ENCODE results near the gene PBX4.
A peak's percentile ranks its signal among the peaks of the same experiment; 100 is the strongest.

PBX4 gene

GRCh38 chr19:19535311-19536191 lies 82.9 kb downstream of the PBX4 start:
- DNase-seq (ENCODE audit: low spot score) = no peak
- TF ChIP-seq, protein P1, sequence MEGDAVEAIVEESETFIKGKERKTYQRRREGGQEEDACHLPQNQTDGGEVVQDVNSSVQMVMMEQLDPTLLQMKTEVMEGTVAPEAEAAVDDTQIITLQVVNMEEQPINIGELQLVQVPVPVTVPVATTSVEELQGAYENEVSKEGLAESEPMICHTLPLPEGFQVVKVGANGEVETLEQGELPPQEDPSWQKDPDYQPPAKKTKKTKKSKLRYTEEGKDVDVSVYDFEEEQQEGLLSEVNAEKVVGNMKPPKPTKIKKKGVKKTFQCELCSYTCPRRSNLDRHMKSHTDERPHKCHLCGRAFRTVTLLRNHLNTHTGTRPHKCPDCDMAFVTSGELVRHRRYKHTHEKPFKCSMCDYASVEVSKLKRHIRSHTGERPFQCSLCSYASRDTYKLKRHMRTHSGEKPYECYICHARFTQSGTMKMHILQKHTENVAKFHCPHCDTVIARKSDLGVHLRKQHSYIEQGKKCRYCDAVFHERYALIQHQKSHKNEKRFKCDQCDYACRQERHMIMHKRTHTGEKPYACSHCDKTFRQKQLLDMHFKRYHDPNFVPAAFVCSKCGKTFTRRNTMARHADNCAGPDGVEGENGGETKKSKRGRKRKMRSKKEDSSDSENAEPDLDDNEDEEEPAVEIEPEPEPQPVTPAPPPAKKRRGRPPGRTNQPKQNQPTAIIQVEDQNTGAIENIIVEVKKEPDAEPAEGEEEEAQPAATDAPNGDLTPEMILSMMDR (IDR thresholded peaks at IDR 0.05; ENCODE audit: extremely low read depth, missing control alignments) = no peak

GRCh38 chr19:19534556-19535265 lies 83.8 kb downstream of the PBX4 start:
- TF ChIP-seq, protein P1 (IDR thresholded peaks at IDR 0.05; ENCODE audit: extremely low read depth, missing control alignments) = no peak
- no peak for DNase-seq (ENCODE audit: low spot score)

DNA sequence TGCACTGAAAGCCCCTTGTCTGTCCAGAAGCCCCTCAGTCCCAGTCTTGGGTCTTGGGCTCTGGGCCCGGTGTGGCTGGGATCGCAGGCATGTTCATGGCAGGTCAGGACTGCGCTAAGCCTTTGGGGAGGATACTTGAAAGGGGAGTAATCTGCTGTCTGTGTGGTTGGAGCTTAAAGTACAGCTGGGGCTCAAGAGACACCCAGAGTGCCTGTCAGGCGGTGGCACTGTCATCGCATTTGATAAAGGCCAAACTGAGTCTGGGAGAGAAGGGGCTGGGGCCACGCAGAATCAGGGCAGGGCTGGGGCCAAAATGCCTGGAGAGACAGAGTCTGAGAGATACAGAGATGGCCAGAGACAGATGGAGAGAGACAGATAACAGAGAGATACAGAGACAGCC lies 84.6 kb downstream of the PBX4 start:
- TF ChIP-seq, protein P1 (IDR thresholded peaks at IDR 0.05; ENCODE audit: extremely low read depth, missing control alignments) = no peak
- DNase-seq (ENCODE audit: low spot score) = no peak

DNA sequence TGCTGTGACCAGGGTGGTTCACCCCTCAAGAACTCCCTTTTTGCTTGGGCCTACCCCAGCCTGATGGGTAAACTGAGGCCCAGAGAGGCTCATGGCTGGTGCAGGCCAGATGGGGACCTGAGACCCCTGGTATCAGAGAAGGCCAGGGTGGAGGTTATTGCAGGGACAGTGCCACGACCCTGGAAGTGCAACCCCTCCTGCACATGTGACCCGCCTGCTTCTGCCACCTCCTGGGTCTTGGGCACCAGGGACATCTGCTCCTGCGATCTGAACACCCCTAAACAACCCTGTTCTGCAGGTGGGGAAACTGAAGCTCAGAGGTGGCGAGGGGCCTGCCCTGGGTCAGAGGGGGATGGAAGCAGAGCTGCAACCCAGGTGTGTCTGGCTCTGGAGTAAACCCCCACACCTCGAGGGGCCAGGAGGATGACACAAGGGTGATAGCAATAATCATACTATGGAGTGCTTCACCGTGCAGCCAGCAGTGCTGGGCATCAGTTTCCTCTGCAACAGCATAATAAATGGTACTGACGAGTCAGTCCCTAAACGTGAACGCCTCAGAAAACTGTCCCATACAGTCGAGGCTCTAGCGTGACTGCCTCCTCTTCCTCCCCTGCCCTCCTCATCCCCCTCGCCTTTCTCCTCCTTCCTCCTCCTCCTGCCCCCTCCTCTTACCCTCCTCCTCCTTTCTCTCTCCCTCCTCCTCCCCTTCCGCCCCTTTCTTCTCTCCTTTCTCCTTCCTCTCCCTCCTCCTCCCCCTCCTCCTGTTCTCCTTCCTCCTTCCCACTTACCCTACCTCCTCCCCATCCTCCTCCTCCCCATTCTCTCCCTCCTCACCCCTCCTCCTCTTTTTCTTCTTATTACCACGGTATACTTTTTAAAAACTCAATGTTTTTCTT lies 85.4 kb downstream of the PBX4 start:
- no peak for DNase-seq (ENCODE audit: low spot score)
- TF ChIP-seq, protein P1 (IDR thresholded peaks at IDR 0.05; ENCODE audit: extremely low read depth, missing control alignments) = no peak

- TF ChIP-seq, protein P1 (IDR thresholded peaks at IDR 0.05; ENCODE audit: extremely low read depth, missing control alignments) = peak; percentile 99
- peak; percentile 91 for DNase-seq (ENCODE audit: low spot score)
Measured at GRCh38 chr19:19531951-19532805, 86.3 kb downstream of the PBX4 start.

DNA sequence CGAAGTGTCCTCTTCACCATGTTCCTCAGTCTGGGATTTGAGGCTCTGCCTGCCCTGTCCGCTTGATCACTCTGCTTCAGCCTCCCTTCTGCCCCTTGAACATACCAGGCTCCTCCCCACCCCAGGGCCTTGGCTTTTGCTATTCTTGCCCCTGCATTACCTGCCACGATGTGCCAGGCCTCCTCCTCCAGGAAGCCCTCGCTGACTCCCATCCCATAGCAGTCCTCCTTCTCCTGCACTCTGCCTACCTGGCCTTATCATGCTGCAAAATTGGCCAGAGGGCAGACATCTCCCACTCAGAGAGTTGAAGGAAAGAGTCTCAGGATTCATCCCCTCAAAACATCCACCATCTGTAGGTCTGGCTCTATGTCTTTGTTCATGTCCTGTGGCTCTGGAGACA lies 87.6 kb downstream of the PBX4 start:
- TF ChIP-seq, protein P1 (IDR thresholded peaks at IDR 0.05; ENCODE audit: extremely low read depth, missing control alignments) = no peak

More for the DNA sequence above, 87.6 kb downstream of the PBX4 start:
- DNase-seq (ENCODE audit: low spot score) = no peak
